ENCODE results near the gene NEU2. TPM values are rescaled to one million over a fixed set of nuclear protein-coding genes. Genes with fewer than 3 reads are reported as not detected.

NEU2 gene
- total RNA-seq, 5 donors from 2014 or later (not counting 1 experiment from before 2014, with no cell fraction given), result not detected

DNA sequence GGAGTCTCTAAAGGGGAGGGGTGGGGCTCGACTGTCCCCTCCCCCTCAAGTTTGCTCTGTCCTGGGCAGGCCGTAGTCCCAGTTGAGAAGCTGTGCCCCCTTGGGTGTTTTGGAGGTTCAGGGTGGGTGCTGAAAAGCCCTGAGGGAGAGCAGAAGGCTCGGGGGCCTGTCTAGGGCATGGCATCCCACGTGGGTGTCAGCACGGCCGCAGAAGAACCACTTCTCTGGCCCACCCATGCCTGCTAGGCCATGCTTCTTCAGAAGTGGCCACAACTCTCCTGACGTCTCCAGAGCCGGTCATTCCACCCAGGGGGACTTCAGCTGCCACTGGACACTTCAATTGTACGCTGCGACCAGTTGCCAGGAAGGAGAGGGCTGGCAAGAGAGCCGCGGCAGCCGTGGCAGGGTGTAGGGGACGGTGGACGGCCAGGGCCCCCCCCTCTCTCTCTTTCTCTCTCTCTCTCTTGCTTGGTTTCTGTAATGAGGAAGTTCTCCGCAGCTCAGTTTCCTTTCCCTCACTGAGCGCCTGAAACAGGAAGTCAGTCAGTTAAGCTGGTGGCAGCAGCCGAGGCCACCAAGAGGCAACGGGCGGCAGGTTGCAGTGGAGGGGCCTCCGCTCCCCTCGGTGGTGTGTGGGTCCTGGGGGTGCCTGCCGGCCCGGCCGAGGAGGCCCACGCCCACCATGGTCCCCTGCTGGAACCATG, 27.5 kb downstream of the NEU2 start, which contains the start of gene INPP5D:
Gene INPP5D (plus strand): TSS at position 546 of the 704 bp plus-strand sequence. CDS start 137 bp downstream, at position 683.
- peaks cover 39 to 43% (median 43%) of the 10 kb centered on the region in 3 donors for H3K4me1 Mint-ChIP-seq
- ChIA-PET POLR2A (interaction anchor here in 1 of 2 donors (0.5 to 1.4 kb wide), 6 partner anchors 22 to 217 kb away, joined by 3 to 10 read pairs (median 4); no protein-coding TSS in a partner anchor), CTCF (interaction anchor here (0.5 to 2.0 kb wide), 14 partner anchors 11 to 366 kb away, joined by 3 to 8 read pairs (median 4); partner anchors contain the start of gene ATG16L1 (in 1 of the 2))
- no peaks in the 10 kb centered on the region for H3K9me3 Mint-ChIP-seq
- Histone ChIP-seq H3K36me3 (ENCODE audit: control insufficient read depth in 2 of 2, extremely low read depth in 1 of 2, insufficient read depth in 1 of 2, low read length in 1 of 2) (peaks cover 0 to 11% of the 10 kb centered on the region in 2 donors), H3K4me1 (ENCODE audit: control insufficient read depth in 1 of 2, extremely low read depth in 1 of 2, insufficient read depth in 2 of 2, low read length in 2 of 2) (peaks cover 19 to 66% of the 10 kb centered on the region in 2 experiments), H3K4me3 (ENCODE audit: control insufficient read depth in 1 of 2, extremely low read depth in 1 of 2, low read length in 1 of 2) (peak within 1 kb of the TSS; percentile 99), H3K27ac (ENCODE audit: low read length) (peak within 1 kb of the TSS; percentile 98), H3K9me3 (no peaks in the 10 kb centered on the region), H3K27me3 (replicated peaks in 1 of 2; ENCODE audit: control insufficient read depth in 2 of 2, extremely low read depth in 1 of 2, insufficient read depth in 2 of 2, low read length in 1 of 2) (no peaks in the 10 kb centered on the region)
- H3K27ac Mint-ChIP-seq, result peak within 1 kb of the TSS; percentile 94 to 96
- WGBS (ENCODE audit: insufficient coverage), result 0% methylated on average over 12 of the region's 26 CpGs
- DNase-seq (peak; percentile 56 to 88 (median 74)), ATAC-seq (replicated peaks in 1 of 4) (peak; percentile 81 to 87 (median 82))
- no peaks in the 10 kb centered on the region for H3K36me3 Mint-ChIP-seq
- H3K27me3 Mint-ChIP-seq, result no peaks in the 10 kb centered on the region
- H3K4me3 Mint-ChIP-seq, result peak within 1 kb of the TSS; percentile 95 to 97 (median 95)

- 1% methylated on average over 12 of the region's 13 CpGs for whole genome bisulfite sequencing (ENCODE audit: insufficient coverage)
- DNase-seq (no peak), ATAC-seq (replicated peaks in 1 of 4) (peak; percentile 26 to 44 (median 36))
- peaks cover 19 to 70% of the 10 kb centered on the region in 2 experiments for H3K4me1 ChIP-seq (ENCODE audit: control insufficient read depth in 1 of 2, extremely low read depth in 1 of 2, insufficient read depth in 2 of 2, low read length in 2 of 2)
- H3K4me1 Mint-ChIP-seq, result peaks cover 45 to 49% (median 49%) of the 10 kb centered on the region in 3 donors
- no peaks in the 10 kb centered on the region for H3K36me3 Mint-ChIP-seq
- peak overlapping the region; percentile 94 to 96 for H3K27ac Mint-ChIP-seq
- H3K4me3 Mint-ChIP-seq, result peak overlapping the region; percentile 95 to 97 (median 95)
- H3K36me3 ChIP-seq (ENCODE audit: control insufficient read depth in 2 of 2, extremely low read depth in 1 of 2, insufficient read depth in 1 of 2, low read length in 1 of 2), result peaks cover 0 to 12% of the 10 kb centered on the region in 2 donors
- H3K27ac ChIP-seq (ENCODE audit: low read length), result peak overlapping the region; percentile 98
- peak overlapping the region; percentile 99 for H3K4me3 ChIP-seq (ENCODE audit: control insufficient read depth in 1 of 2, extremely low read depth in 1 of 2, low read length in 1 of 2)
- no peaks in the 10 kb centered on the region for H3K27me3 Mint-ChIP-seq
- no peaks in the 10 kb centered on the region for H3K9me3 Mint-ChIP-seq
- POLR2A ChIA-PET, result interaction anchor here (0.5 to 1.4 kb wide), 5 partner anchors 12 to 149 kb away, joined by 3 to 7 read pairs (median 3); no protein-coding TSS in a partner anchor
- CTCF ChIA-PET, result interaction anchor here (0.5 to 2.0 kb wide), 14 partner anchors 9 to 365 kb away, joined by 3 to 8 read pairs (median 4); partner anchors contain the start of gene ATG16L1 (in 1 of the 2)
- no peaks in the 10 kb centered on the region for H3K9me3 ChIP-seq
- H3K27me3 ChIP-seq (replicated peaks in 1 of 2; ENCODE audit: control insufficient read depth in 2 of 2, extremely low read depth in 1 of 2, insufficient read depth in 2 of 2, low read length in 1 of 2), result no peaks in the 10 kb centered on the region
Measured at GRCh38 chr2:233060501-233060979, 28.1 kb downstream of the NEU2 start.

GRCh38 chr2:233060980-233061590, 28.6 kb downstream of the NEU2 start:
- no peaks in the 10 kb centered on the region for H3K27me3 Mint-ChIP-seq
- POLR2A ChIA-PET, result interaction anchor here (0.5 to 1.4 kb wide), 6 partner anchors 12 to 149 kb away, joined by 3 to 7 read pairs (median 3); no protein-coding TSS in a partner anchor
- peaks cover 19 to 73% of the 10 kb centered on the region in 2 experiments for H3K4me1 ChIP-seq (ENCODE audit: control insufficient read depth in 1 of 2, extremely low read depth in 1 of 2, insufficient read depth in 2 of 2, low read length in 2 of 2)
- peaks cover 48 to 53% (median 53%) of the 10 kb centered on the region in 3 donors for H3K4me1 Mint-ChIP-seq
- CTCF ChIA-PET, result interaction anchor here (0.6 to 2.0 kb wide), 9 partner anchors 9 to 191 kb away, joined by 3 to 8 read pairs (median 4); partner anchors contain the start of gene ATG16L1 (in 1 of the 2)
- peak in 3 of 35 experiments; percentile 15 to 33 (median 20) for DNase-seq
- 0% methylated on average over 4 of the region's 10 CpGs for WGBS (ENCODE audit: insufficient coverage)
- peaks cover 0 to 16% of the 10 kb centered on the region in 2 donors for H3K36me3 ChIP-seq (ENCODE audit: control insufficient read depth in 2 of 2, extremely low read depth in 1 of 2, insufficient read depth in 1 of 2, low read length in 1 of 2)
- peaks cover 2% of the 10 kb centered on the region for H3K36me3 Mint-ChIP-seq
- H3K9me3 ChIP-seq, result no peaks in the 10 kb centered on the region
- peak overlapping the region; percentile 99 for H3K4me3 ChIP-seq (ENCODE audit: control insufficient read depth in 1 of 2, extremely low read depth in 1 of 2, low read length in 1 of 2)
- peak overlapping the region; percentile 98 for H3K27ac ChIP-seq (ENCODE audit: low read length)
- peak overlapping the region; percentile 95 to 97 (median 95) for H3K4me3 Mint-ChIP-seq
- no peaks in the 10 kb centered on the region for H3K27me3 ChIP-seq (replicated peaks in 1 of 2; ENCODE audit: control insufficient read depth in 2 of 2, extremely low read depth in 1 of 2, insufficient read depth in 2 of 2, low read length in 1 of 2)
- no peaks in the 10 kb centered on the region for H3K9me3 Mint-ChIP-seq
- peak overlapping the region; percentile 94 to 96 for H3K27ac Mint-ChIP-seq
- peak in 2 of 4 experiments; percentile 2 for ATAC-seq (replicated peaks in 1 of 4)

DNA sequence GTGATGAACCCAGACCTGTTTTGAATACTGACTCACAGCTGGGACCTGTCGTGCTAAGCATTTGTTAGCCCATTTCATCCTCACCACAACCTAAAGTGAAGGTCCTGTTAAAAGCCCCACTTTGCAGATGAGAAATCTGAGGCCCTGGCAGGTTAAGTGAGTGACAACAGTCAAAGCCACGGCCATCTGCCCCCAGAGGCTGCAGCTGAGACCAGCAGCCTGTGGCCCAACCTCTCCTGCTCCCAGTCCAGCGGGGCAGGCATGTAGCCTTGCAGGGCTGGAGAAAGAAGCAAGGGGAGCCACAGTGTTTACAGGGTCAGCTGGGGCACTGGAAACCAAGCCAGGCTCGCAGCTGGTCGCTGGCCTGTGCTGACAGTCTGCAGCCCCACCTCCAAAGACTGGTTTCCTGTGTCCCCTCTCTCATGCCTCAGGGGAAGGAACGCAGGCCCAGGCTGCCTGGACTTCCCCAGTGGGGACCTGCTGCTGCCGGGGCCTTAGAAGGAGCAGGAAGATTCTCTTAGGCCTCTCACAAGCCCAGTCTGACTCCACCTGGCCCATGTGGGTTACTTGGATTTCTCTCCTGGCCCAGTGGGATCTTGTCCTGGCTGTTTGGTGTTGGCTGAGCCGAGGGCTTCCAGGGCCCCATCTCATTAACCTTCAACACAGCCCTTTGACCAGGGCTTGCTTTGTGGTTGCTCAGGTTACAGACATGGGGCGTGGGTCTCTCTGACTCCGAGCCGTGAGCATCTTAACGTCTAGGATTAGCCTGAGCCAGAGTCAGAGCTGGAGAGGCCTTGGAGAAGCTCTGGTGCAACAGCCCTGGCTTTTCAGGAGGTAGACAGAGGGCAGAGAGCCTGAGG, 29.3 kb downstream of the NEU2 start:
- Histone ChIP-seq H3K9me3 (no peaks in the 10 kb centered on the region), H3K4me1 (ENCODE audit: control insufficient read depth in 1 of 2, extremely low read depth in 1 of 2, insufficient read depth in 2 of 2, low read length in 2 of 2) (peaks cover 19 to 81% of the 10 kb centered on the region in 2 experiments), H3K27me3 (replicated peaks in 1 of 2; ENCODE audit: control insufficient read depth in 2 of 2, extremely low read depth in 1 of 2, insufficient read depth in 2 of 2, low read length in 1 of 2) (no peaks in the 10 kb centered on the region), H3K27ac (ENCODE audit: low read length) (peak overlapping the region; percentile 98), H3K4me3 (ENCODE audit: control insufficient read depth in 1 of 2, extremely low read depth in 1 of 2, low read length in 1 of 2) (peak overlapping the region; percentile 99), H3K36me3 (ENCODE audit: control insufficient read depth in 2 of 2, extremely low read depth in 1 of 2, insufficient read depth in 1 of 2, low read length in 1 of 2) (peaks cover 0 to 21% of the 10 kb centered on the region in 2 donors)
- Mint-ChIP-seq H3K27ac (peak overlapping the region; percentile 94 to 96), H3K9me3 (no peaks in the 10 kb centered on the region), H3K36me3 (peaks cover 7% of the 10 kb centered on the region), H3K27me3 (no peaks in the 10 kb centered on the region), H3K4me1 (peaks cover 54 to 60% (median 60%) of the 10 kb centered on the region in 3 donors), H3K4me3 (peak overlapping the region; percentile 95 to 97 (median 95))
- CTCF ChIA-PET, result interaction anchor here (1.0 to 2.0 kb wide), 4 partner anchors 10 to 190 kb away, joined by 3 to 8 read pairs (median 6); partner anchors contain the start of gene ATG16L1 (in 1 of the 2)
- ATAC-seq (replicated peaks in 1 of 4) (peak; percentile 3 to 12 (median 10)), DNase-seq (peak in 5 of 35 experiments; percentile 9 to 47 (median 23))
- 7% methylated on average over 7 of the region's 12 CpGs for WGBS (ENCODE audit: insufficient coverage)
- POLR2A ChIA-PET, result interaction anchor here in 1 of 2 donors (0.6 kb wide), 1 partner anchor 16 kb away, joined by 5 read pairs; no protein-coding TSS in a partner anchor

GRCh38 chr2:233062451-233062850, 30.0 kb downstream of the NEU2 start:
- H3K27me3 ChIP-seq (replicated peaks in 1 of 2; ENCODE audit: control insufficient read depth in 2 of 2, extremely low read depth in 1 of 2, insufficient read depth in 2 of 2, low read length in 1 of 2), result no peaks in the 10 kb centered on the region
- H3K36me3 ChIP-seq (ENCODE audit: control insufficient read depth in 2 of 2, extremely low read depth in 1 of 2, insufficient read depth in 1 of 2, low read length in 1 of 2), result peaks cover 0 to 26% of the 10 kb centered on the region in 2 donors
- H3K4me3 Mint-ChIP-seq, result peak overlapping the region; percentile 95 to 97 (median 95)
- ATAC-seq (replicated peaks in 1 of 4), result no peak
- H3K9me3 Mint-ChIP-seq, result no peaks in the 10 kb centered on the region
- peak overlapping the region; percentile 99 for H3K4me3 ChIP-seq (ENCODE audit: control insufficient read depth in 1 of 2, extremely low read depth in 1 of 2, low read length in 1 of 2)
- no CpG with 5 or more reads among the region's 4 CpGs for WGBS (ENCODE audit: insufficient coverage)
- peak overlapping the region; percentile 94 to 96 for H3K27ac Mint-ChIP-seq
- DNase-seq, result peak in 1 of 35 experiments; percentile 8
- ChIA-PET CTCF (interaction anchor here in 1 of 2 donors (1.0 kb wide), 1 partner anchor 10 kb away, joined by 3 read pairs; no protein-coding TSS in a partner anchor), POLR2A (no interaction called here)
- peaks cover 19 to 81% of the 10 kb centered on the region in 2 experiments for H3K4me1 ChIP-seq (ENCODE audit: control insufficient read depth in 1 of 2, extremely low read depth in 1 of 2, insufficient read depth in 2 of 2, low read length in 2 of 2)
- peaks cover 13% of the 10 kb centered on the region for H3K36me3 Mint-ChIP-seq
- peak overlapping the region; percentile 98 for H3K27ac ChIP-seq (ENCODE audit: low read length)
- H3K4me1 Mint-ChIP-seq, result peaks cover 61 to 66% (median 66%) of the 10 kb centered on the region in 3 donors
- no peaks in the 10 kb centered on the region for H3K9me3 ChIP-seq
- H3K27me3 Mint-ChIP-seq, result no peaks in the 10 kb centered on the region
